WI38 (cell line): Measurements from ENCODE around the gene PPM1M.

Experiments used
- H3K4me3 ChIP-seq: 2 replicates; pipeline ENCODE4 v1.5.1; 2011; ENCODE audit warnings: low read depth, mild to moderate bottlenecking, control low read depth, low read length
- TF ChIP-seq, protein P1 (sequence below): IDR thresholded peaks from 2 replicates; pipeline ENCODE4 v1.5.1; 2012; ENCODE audit warnings: low read depth, mild to moderate bottlenecking, control low read depth, low read length

The PPM1M gene

DNA sequence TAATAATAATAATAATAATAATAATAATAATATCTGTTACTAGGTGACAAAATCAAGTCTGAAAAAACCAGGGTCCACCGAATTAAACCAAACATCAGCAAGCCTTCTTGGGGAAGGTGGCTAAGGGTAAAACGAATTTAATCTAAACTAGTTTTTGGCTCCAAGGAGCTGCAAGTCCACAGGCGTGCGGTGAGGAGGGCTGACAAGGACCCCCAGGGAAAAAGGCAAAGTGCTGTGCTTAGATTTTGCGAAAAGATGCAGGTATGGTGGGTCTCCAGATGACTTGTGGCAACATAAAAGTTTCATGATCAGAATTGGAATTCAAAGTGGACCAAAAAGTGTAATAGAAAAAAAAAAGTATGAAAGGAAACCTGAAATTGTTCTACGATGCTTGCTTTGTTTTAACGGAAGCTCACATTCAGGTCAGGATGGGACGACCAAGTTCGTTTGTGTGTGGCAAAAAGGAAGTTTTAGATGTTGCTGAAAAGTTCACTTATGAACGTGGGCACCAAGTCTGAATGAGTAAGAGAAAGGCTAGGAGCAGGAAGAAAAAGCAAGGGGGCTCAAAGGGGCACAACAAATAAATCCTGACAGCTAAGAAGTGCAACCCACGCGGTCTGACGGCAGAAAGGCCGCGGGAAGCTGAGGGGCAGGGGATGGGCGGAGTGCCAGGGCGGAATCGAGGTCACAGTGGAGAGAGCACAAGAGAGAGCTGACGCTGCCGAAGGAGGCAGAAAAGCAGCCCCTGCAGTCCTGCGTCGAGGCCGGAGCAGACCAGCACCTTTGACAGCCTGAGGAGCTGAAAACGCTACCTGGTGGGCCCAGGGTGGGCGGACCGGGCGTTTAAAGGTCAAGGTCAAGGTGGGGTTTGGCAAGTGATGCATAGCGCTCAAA, 31.8 kb downstream of the PPM1M start:
- peak overlapping the region; percentile 91 for H3K4me3 ChIP-seq
- TF ChIP-seq, protein P1, sequence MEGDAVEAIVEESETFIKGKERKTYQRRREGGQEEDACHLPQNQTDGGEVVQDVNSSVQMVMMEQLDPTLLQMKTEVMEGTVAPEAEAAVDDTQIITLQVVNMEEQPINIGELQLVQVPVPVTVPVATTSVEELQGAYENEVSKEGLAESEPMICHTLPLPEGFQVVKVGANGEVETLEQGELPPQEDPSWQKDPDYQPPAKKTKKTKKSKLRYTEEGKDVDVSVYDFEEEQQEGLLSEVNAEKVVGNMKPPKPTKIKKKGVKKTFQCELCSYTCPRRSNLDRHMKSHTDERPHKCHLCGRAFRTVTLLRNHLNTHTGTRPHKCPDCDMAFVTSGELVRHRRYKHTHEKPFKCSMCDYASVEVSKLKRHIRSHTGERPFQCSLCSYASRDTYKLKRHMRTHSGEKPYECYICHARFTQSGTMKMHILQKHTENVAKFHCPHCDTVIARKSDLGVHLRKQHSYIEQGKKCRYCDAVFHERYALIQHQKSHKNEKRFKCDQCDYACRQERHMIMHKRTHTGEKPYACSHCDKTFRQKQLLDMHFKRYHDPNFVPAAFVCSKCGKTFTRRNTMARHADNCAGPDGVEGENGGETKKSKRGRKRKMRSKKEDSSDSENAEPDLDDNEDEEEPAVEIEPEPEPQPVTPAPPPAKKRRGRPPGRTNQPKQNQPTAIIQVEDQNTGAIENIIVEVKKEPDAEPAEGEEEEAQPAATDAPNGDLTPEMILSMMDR: no peak

DNA sequence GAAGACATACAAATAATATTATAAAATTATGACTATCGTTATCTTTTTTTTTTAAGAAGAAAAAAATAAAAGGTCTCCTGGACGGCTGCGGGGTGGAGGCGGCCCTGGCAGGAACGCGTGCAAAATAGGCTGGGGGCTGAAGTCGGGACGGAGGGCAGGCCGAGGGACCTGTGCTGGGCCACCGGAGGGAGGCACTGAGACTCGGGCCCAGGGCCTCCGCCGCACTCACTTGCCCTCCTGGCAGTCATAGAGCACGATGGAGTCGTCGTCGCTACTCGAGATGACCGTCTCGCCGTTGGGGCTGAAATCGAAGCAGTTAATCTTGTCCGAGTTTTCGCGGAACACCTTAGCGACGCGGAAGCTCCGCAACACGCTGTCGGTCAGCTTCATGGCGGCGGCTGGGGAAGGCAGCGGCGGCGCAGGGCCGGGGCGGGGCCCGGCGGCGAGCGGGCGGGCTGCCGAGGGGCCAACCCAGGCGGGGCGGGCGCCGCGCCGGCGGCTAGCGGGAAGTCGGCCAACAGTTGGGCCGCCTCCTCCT, 32.5 kb downstream of the PPM1M start:
- TF ChIP-seq, protein P1: peak; percentile 30; the same call in 1 of the 2 replicates
- peak overlapping the region; percentile 91 for H3K4me3 ChIP-seq

DNA sequence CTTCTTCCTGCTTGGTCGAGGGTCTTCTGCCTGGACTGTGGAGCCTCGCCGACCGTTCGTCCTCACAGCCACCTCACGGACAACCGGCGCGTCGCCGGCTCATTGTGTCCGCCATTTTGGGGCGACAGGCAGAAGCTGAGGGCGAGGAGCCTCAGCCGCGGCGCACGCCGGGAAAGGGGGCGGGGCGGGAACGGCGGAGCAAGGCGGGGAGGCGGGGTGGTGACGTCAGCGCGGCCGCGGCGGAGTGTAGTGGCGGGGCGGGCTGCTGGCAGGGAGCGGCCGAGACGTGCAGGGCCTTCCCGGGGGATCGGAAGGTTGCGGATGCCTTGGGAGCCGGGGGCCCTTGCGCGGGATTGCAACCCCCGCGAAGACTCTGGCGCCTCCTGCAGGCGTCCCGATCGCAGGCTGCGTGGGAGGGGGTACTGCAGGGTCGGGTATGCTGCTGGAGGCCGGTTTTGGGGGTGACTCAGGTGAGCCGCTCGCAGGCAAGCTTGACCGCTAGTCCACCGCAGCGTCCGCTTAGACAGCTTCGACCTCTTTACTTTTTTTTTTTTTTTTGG, 33.0 kb downstream of the PPM1M start, which contains the start of gene WDR82:
Gene WDR82 (minus strand): TSS at position 140 of the 560 bp plus-strand sequence. CDS start 288 bp downstream, outside the sequence.
- TF ChIP-seq, protein P1: peak; percentile 27; the same call in 1 of the 2 replicates
- H3K4me3 ChIP-seq: peak within 1 kb of the TSS; percentile 91

DNA sequence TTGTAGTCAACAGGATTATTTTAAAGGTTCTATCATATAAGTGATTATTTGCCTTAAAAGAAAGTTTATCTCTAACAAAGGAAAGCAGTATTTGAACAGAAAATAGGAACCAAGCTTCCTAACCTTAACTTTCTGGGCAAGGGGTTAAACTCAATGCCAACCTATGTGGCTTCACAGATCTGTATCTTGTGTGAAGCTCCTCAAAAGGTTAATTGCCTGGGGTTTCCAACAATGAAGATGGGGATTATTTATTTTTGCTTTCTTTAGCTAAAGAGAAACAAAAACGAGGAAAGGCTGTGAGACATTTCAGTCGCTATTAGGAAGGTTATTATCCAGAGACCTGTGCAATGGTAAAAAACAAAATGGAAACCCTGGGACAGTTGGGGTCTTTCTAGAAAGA, 34.0 kb downstream of the PPM1M start:
- H3K4me3 ChIP-seq: no peak overlapping the region
- TF ChIP-seq, protein P1: no peak

DNA sequence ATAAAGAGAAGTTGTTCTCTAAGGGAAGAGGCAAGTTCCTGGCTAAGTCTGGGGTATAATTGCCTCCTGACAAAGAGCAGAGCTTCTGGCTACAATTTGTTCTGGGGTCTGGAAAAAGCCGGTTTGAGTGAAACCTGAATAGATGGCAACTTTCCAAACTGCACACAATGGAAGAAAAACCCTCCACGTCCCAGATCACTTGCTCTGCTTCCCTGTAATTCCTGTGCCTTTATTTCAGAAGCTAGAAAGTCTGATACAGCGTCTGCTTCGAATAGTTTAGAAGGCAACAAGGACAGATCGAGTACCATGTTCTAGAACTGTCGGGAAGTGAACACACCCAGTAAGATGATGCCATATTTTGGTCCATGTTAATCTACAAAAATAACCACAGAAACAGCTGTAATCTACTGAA, 34.5 kb downstream of the PPM1M start:
- TF ChIP-seq, protein P1: no peak

DNA sequence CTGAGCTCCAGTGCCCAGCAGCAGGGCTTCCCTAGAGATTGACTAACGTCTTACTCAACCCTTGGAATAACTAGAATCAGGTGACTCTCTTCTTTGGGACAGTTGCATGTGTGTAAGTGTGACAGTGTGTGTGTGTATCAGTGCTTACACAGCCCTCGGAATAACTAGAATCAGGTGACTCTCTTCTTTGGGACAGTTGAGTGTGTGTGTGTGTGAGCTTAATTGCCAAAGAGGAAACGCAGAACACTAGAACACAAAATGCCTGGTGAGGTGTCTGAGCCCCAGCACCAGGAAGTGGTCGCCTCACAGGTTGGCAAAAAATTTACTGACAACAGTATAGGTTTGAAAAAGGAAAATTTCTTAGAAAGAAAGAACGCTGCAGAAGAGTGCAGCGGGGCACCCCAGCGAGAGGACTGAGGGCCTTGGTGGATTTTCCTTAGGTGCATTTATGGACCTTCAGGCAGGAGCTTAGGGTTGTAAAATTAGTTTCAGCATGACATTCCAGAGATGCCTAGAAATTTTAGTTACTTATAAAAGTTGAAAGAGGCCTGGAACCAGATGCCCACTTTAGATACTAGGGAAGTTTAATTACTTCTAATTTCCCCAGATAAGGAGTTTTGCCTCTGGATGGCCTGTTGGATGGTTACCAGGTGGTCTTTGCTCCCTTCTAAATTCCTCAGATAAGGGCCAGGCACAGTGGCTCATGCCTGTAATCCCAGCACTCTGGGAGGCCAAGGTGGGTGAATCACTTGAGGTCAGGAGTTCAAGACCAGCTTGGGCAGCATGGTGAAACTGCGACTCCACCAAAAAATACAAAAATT, 36.6 kb downstream of the PPM1M start:
- no peak overlapping the region for H3K4me3 ChIP-seq
- TF ChIP-seq, protein P1: no peak

More for the DNA sequence above, 34.5 kb downstream of the PPM1M start:
- no peak overlapping the region for H3K4me3 ChIP-seq
